IPS-18a (cell line): ENCODE measurements around the gene CPED1.

Experiments
- H3K27ac ChIP-seq: one replicate; pipeline ENCODE4 v1.5.1; 2013; ENCODE audit warnings: low read length
- H3K27me3 ChIP-seq: one replicate; pipeline ENCODE4 v1.6.1; 2013; ENCODE audit warnings: mild to moderate bottlenecking, low read length; ENCODE audit not compliant: control insufficient read depth, insufficient read depth
- H3K36me3 ChIP-seq: one replicate; pipeline ENCODE4 v1.6.1; 2013; ENCODE audit warnings: low read depth, low read length; ENCODE audit not compliant: control insufficient read depth
- H3K4me1 ChIP-seq: one replicate; pipeline ENCODE4 v1.6.1; 2013; ENCODE audit warnings: low read depth, low read length; ENCODE audit not compliant: control insufficient read depth
- H3K4me3 ChIP-seq: one replicate; pipeline ENCODE4 v1.5.1; 2013; ENCODE audit warnings: low read length
- H3K9ac ChIP-seq: one replicate; pipeline ENCODE4 v1.6.1; 2013; ENCODE audit warnings: mild to moderate bottlenecking, low read length, moderate library complexity
- H3K9me3 ChIP-seq: one replicate; pipeline ENCODE4 v1.6.1; 2013; ENCODE audit warnings: low read depth, low read length; ENCODE audit not compliant: control insufficient read depth

CPED1 gene

DNA sequence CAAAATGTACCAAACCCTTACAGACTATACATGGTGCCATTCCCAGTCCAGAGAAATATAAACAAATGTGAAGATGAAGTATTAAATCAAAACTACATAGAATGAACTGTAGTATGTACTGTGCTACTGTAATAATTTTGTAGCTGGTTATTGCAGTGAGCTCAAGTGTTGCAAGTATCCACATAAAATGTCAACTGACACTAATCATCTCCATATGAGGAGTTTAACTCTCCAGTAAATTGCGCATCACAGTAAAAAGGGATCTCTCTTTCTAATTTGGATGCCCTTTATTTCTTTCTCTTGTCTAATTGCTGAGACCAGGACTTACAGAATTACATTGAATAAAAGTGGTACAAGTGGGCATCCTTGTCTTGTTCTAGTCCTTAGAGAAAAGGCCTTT lies 165.5 kb downstream of the CPED1 start:
- H3K9ac ChIP-seq, result no peak overlapping the region
- H3K9me3 ChIP-seq, result no peaks in the 10 kb centered on the region
- H3K4me1 ChIP-seq, result no peaks in the 10 kb centered on the region

GRCh38 chr7:121156825-121157224 lies 168.3 kb downstream of the CPED1 start:
- Histone ChIP-seq H3K36me3 (no peaks in the 10 kb centered on the region), H3K4me3 (no peak overlapping the region), H3K9me3 (no peaks in the 10 kb centered on the region), H3K4me1 (no peaks in the 10 kb centered on the region), H3K27me3 (no peaks in the 10 kb centered on the region), H3K27ac (no peak overlapping the region), H3K9ac (no peak overlapping the region)

More for the DNA sequence above, 165.5 kb downstream of the CPED1 start:
- H3K27me3 ChIP-seq, result no peaks in the 10 kb centered on the region
- H3K36me3 ChIP-seq, result no peaks in the 10 kb centered on the region
- H3K4me3 ChIP-seq, result no peak overlapping the region
- no peak overlapping the region for H3K27ac ChIP-seq

DNA sequence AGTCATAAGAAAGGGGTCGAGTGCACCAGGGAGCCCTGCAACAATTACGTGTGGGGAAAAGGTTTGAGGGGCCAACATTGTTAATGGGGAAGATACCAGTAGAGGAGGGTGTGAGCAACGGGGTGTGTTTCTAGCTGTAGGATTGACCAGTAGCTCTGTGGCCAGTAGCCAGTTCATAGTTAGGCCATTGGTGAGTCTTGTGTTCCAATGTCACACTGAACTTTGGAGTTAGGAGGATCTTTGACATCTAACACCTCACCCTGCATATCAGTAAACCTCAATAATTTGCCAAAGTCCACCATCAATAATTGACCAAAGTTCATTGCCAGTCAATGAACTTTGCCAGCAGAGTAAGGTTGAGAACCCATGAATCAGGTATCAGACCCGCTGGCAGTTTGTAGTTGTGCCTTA lies 168.8 kb downstream of the CPED1 start:
- H3K36me3 ChIP-seq, result no peaks in the 10 kb centered on the region
- H3K27ac ChIP-seq, result no peak overlapping the region
- no peak overlapping the region for H3K9ac ChIP-seq
- H3K9me3 ChIP-seq, result no peaks in the 10 kb centered on the region
- H3K4me1 ChIP-seq, result no peaks in the 10 kb centered on the region
- no peaks in the 10 kb centered on the region for H3K27me3 ChIP-seq
- H3K4me3 ChIP-seq, result no peak overlapping the region

DNA sequence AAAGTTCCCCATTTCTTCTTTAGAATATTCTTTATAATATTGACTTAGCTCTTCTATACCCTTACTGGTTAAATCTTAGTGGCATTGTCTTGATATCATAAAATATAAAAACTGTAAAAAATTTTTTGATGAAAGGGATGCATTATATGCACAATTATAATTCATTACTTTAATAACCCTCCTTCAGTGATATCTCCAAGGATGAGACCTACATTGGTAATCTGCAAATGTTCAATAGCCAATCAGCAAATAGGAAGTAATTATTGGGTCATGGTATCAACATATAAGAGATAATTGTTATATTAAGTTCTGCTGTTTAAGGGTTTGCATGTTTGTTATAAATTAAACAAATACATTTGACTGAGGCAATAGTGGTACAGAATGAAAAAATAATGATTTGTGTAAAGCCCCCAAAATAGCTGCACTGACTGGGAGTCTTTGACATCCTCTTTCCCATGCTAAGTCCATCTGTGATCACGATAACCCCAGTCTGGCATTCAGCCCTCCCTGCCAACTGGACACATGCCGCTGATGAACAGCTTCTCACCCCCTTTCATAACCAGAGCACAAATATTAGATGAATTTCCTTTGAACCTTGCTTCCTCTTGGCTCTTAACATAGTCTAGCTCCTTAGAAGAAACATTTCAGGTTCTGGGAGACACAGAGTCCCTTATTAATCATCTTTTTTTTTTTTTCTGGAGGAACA lies 169.5 kb downstream of the CPED1 start:
- Histone ChIP-seq H3K4me1 (no peaks in the 10 kb centered on the region), H3K36me3 (no peaks in the 10 kb centered on the region), H3K27me3 (no peaks in the 10 kb centered on the region), H3K9me3 (no peaks in the 10 kb centered on the region), H3K27ac (no peak overlapping the region), H3K9ac (no peak overlapping the region), H3K4me3 (no peak overlapping the region)

- Histone ChIP-seq H3K4me1 (no peaks in the 10 kb centered on the region), H3K36me3 (no peaks in the 10 kb centered on the region), H3K9ac (no peak overlapping the region), H3K9me3 (no peaks in the 10 kb centered on the region), H3K27me3 (no peaks in the 10 kb centered on the region), H3K27ac (no peak overlapping the region), H3K4me3 (no peak overlapping the region)
Observed at GRCh38 chr7:121158665-121159064, 170.2 kb downstream of the CPED1 start.

DNA sequence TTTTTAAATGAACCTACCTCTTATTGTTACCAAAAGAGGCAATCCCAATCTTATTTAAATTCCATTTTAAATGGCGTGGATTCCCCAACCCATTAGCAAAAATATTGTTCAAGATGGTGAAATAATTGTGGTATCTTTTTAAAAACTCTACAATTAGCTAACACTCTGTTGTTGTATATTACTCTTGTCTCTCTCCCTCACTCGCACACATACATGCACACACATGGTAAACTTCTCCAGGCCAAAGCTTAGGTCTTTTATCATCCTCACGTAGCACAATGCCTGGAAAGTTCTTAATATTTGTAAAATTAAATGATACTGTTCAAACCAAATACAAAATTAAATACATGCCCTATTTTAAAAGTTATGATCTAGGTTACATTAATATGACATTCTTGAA lies 171.0 kb downstream of the CPED1 start:
- no peak overlapping the region for H3K9ac ChIP-seq
- H3K4me3 ChIP-seq, result no peak overlapping the region
- H3K27me3 ChIP-seq, result no peaks in the 10 kb centered on the region
- H3K4me1 ChIP-seq, result no peaks in the 10 kb centered on the region
- H3K27ac ChIP-seq, result no peak overlapping the region
- H3K36me3 ChIP-seq, result no peaks in the 10 kb centered on the region
- H3K9me3 ChIP-seq, result no peaks in the 10 kb centered on the region

DNA sequence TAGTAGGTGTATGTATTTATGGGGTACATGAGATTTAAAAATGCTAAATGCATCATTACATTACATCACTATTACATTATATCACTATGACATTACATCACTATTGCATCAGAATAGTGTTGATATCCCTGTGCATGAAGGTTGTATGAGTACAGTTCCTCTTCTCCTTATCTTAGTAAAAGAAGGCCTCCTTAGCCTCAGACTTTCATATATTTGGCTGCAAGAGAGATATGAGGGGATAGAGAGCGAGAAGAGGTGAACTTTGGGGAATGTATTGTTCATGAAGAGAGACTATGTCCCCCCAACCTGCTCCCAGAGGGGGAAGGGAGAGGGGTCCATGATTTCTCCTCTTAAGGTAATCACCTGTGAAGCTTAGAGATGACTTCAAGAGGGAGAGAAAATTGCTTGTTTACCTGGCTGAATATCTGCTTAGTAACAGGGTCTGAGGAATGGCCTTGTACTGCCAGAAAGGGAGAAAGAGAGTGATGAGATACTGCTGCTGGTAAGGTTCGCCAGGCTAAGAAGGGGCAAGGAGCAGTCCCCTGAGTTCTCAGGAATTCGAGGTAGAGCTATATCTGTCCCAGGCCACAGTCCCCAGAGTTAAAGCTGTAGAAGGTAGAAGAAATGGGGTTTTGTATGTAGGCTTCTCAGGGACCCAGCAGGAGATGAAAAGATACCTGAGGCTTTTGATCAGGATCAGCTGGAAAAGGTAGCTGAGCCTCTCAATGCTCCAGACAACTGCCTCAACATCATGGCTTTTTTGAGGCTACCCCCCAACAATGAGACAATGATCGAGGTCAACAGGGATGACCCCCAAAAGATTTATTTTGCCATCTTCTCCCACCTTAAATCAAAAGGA lies 171.9 kb downstream of the CPED1 start:
- no peaks in the 10 kb centered on the region for H3K9me3 ChIP-seq
- no peak overlapping the region for H3K9ac ChIP-seq
- H3K4me3 ChIP-seq, result no peak overlapping the region
- no peaks in the 10 kb centered on the region for H3K27me3 ChIP-seq
- H3K27ac ChIP-seq, result no peak overlapping the region
- no peaks in the 10 kb centered on the region for H3K4me1 ChIP-seq
- no peaks in the 10 kb centered on the region for H3K36me3 ChIP-seq

DNA sequence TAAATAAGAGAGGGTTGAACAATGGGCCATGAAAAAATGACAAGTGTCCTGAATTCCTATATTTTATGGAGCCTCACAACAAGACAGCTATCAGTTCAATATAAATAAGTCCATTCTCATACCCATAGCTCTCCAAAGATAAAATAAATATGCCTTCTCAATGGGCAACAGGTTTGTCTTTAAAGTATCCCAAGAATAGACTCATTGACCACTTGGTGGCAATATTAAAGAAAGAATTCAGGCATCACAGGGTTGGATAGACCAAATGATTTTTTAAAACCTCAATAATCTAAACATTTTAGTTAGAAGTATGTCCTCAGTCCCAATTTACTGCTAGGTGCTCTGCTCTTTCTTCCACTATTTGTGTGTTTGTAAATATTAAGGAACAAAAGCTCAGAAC lies 175.2 kb downstream of the CPED1 start:
- Histone ChIP-seq H3K9me3 (no peaks in the 10 kb centered on the region), H3K4me3 (no peak overlapping the region), H3K27me3 (no peaks in the 10 kb centered on the region), H3K27ac (no peak overlapping the region), H3K36me3 (no peaks in the 10 kb centered on the region), H3K9ac (no peak overlapping the region), H3K4me1 (no peaks in the 10 kb centered on the region)

GRCh38 chr7:121164247-121164646 lies 175.7 kb downstream of the CPED1 start:
- Histone ChIP-seq H3K27ac (no peak overlapping the region), H3K27me3 (no peaks in the 10 kb centered on the region), H3K9ac (no peak overlapping the region), H3K4me1 (no peaks in the 10 kb centered on the region), H3K9me3 (no peaks in the 10 kb centered on the region), H3K4me3 (no peak overlapping the region), H3K36me3 (no peaks in the 10 kb centered on the region)

- no peaks in the 10 kb centered on the region for H3K9me3 ChIP-seq
- no peak overlapping the region for H3K4me3 ChIP-seq
- no peaks in the 10 kb centered on the region for H3K36me3 ChIP-seq
- H3K9ac ChIP-seq, result no peak overlapping the region
- H3K4me1 ChIP-seq, result no peaks in the 10 kb centered on the region
- no peaks in the 10 kb centered on the region for H3K27me3 ChIP-seq
- no peak overlapping the region for H3K27ac ChIP-seq
Observed at GRCh38 chr7:121166916-121167315, 178.4 kb downstream of the CPED1 start.

- no peaks in the 10 kb centered on the region for H3K27me3 ChIP-seq
- no peaks in the 10 kb centered on the region for H3K4me1 ChIP-seq
- no peak overlapping the region for H3K9ac ChIP-seq
- H3K36me3 ChIP-seq, result no peaks in the 10 kb centered on the region
- no peak overlapping the region for H3K27ac ChIP-seq
- no peak overlapping the region for H3K4me3 ChIP-seq
- H3K9me3 ChIP-seq, result no peaks in the 10 kb centered on the region
Observed at GRCh38 chr7:121167971-121168370, 179.5 kb downstream of the CPED1 start.

- Histone ChIP-seq H3K36me3 (no peaks in the 10 kb centered on the region), H3K9me3 (no peaks in the 10 kb centered on the region), H3K9ac (no peak overlapping the region), H3K27ac (no peak overlapping the region), H3K4me1 (no peaks in the 10 kb centered on the region), H3K27me3 (no peaks in the 10 kb centered on the region), H3K4me3 (no peak overlapping the region)
Observed at GRCh38 chr7:121169469-121169868, 181.0 kb downstream of the CPED1 start.
